ENCODE measurements around the gene OR6K2. TPM values are rescaled to one million over a fixed set of nuclear protein-coding genes. Genes with fewer than 3 reads are reported as not detected.

OR6K2 gene
- total and polyA plus RNA-seq, 2 of the 4 experiments (the other 2 are of a cell fraction), result not detected

DNA sequence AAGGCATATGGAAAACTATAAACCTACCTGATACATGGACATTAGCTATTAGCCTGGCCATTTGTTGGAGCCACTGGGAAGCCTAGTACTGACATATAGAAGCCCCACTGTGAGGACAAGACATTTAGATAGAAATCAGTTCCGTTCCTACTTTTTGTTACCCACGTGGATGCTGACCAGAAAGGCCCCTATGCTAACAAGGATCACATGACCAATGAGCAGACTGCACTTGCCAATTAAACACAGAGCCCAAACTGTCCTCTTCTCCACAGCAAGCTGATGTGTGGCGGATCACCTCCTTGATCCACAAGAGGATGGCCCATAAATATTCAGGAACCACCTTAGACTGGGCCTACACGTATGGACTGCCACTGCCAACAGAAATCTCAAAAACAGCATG is 31.3 kb upstream of the OR6K2 start:
- Histone ChIP-seq H3K18ac (ENCODE audit: low read depth, low read length) (no peak overlapping the region), H3K56ac (ENCODE audit: extremely low read depth, insufficient read depth, low read length) (no peak overlapping the region), H4K91ac (ENCODE audit: insufficient read depth, low read depth, low read length) (no peak overlapping the region), H3K4me3 (ENCODE audit: insufficient read depth, low read depth, low read length) (no peak overlapping the region), H2AK5ac (ENCODE audit: low read depth, low read length) (no peak overlapping the region), H3K4ac (ENCODE audit: low read depth, low read length) (no peak overlapping the region), H2BK120ac (ENCODE audit: low read depth, low read length) (no peak overlapping the region), H2BK15ac (ENCODE audit: low read depth, low read length) (no peak overlapping the region), H3K14ac (replicated peaks; ENCODE audit: low read depth, low read length) (no peak overlapping the region), H3K4me2 (ENCODE audit: low read depth, low read length) (no peak overlapping the region), H3K23ac (ENCODE audit: low read depth, low read length) (no peak overlapping the region), H2BK5ac (ENCODE audit: low read depth, low read length, poor library complexity, severe bottlenecking) (no peak overlapping the region), H4K5ac (ENCODE audit: low read depth, low read length) (no peak overlapping the region), H3K27me3 (ENCODE audit: control insufficient read depth, insufficient read depth, low read length) (no peaks in the 10 kb centered on the region), H3K4me1 (ENCODE audit: control insufficient read depth, insufficient read depth, low read length) (no peaks in the 10 kb centered on the region), H3K27ac (ENCODE audit: insufficient read depth, low read length) (no peak overlapping the region), H4K8ac (ENCODE audit: low read depth in 2 of 2, low read length in 2 of 2) (no peak overlapping the region), H2AFZ (replicated peaks; ENCODE audit: low read length, poor library complexity) (no peak overlapping the region), H2BK20ac (ENCODE audit: low read depth, low read length) (no peak overlapping the region), H3K79me1 (ENCODE audit: low read depth in 1 of 2, low read length in 2 of 2) (no peaks in the 10 kb centered on the region), H3K9ac (ENCODE audit: low read depth, low read length) (no peak overlapping the region), H2AK9ac (replicated peaks; ENCODE audit: low read depth, low read length, poor library complexity) (no peak overlapping the region), H3K9me3 (ENCODE audit: control insufficient read depth, insufficient read depth, low read length) (no peaks in the 10 kb centered on the region), H4K20me1 (ENCODE audit: insufficient read depth, low read length) (no peaks in the 10 kb centered on the region), H3K9me1 (ENCODE audit: insufficient read depth, low read length) (no peaks in the 10 kb centered on the region), H3K36me3 (ENCODE audit: control insufficient read depth, insufficient read depth, low read length) (no peaks in the 10 kb centered on the region)
- intact Hi-C loops (cut with micrococcal nuclease) (no loop called here), dilution Hi-C loops (cut with HindIII; ENCODE audit: low sequenced_read_pairs, unreplicated experiment) (no loop called here), in situ Hi-C loops (cut with MboI; ENCODE audit: low sequenced_read_pairs) (no loop called here)
- 0% methylated on average over 1 of the region's 4 CpGs; no CpG with 5 or more reads in 1 of the 2 experiments for WGBS, 2 experiments (ENCODE audit: extremely low coverage in 2 of 2, insufficient read length in 1 of 2)
- ChIA-PET POLR2A (ENCODE audit: unreplicated experiment) (no interaction called here), CTCF (no interaction called here)
- TF ChIP-seq RAD21 (IDR thresholded peaks at IDR 0.05; ENCODE audit: low read length) (no peak), NFE2L2 (IDR thresholded peaks at IDR 0.05; ENCODE audit: low read depth, low read length) (no peak), BHLHE40 (IDR thresholded peaks at IDR 0.05; ENCODE audit: low read depth, low read length) (no peak), MXI1 (IDR thresholded peaks at IDR 0.05; ENCODE audit: borderline replicate concordance, low read depth, low read length) (no peak), CEBPB (IDR thresholded peaks at IDR 0.05; ENCODE audit: low read depth, low read length) (no peak), MAFK (IDR thresholded peaks at IDR 0.05; ENCODE audit: low read depth, low read length) (no peak), SMC3 (IDR thresholded peaks at IDR 0.05; ENCODE audit: low read depth, low read length) (no peak)
- TF ChIP-seq, protein P1, sequence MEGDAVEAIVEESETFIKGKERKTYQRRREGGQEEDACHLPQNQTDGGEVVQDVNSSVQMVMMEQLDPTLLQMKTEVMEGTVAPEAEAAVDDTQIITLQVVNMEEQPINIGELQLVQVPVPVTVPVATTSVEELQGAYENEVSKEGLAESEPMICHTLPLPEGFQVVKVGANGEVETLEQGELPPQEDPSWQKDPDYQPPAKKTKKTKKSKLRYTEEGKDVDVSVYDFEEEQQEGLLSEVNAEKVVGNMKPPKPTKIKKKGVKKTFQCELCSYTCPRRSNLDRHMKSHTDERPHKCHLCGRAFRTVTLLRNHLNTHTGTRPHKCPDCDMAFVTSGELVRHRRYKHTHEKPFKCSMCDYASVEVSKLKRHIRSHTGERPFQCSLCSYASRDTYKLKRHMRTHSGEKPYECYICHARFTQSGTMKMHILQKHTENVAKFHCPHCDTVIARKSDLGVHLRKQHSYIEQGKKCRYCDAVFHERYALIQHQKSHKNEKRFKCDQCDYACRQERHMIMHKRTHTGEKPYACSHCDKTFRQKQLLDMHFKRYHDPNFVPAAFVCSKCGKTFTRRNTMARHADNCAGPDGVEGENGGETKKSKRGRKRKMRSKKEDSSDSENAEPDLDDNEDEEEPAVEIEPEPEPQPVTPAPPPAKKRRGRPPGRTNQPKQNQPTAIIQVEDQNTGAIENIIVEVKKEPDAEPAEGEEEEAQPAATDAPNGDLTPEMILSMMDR (conservative IDR thresholded peaks at IDR 0.05; ENCODE audit: low read depth, low read length), result no peak
- TF ChIP-seq, protein P2, sequence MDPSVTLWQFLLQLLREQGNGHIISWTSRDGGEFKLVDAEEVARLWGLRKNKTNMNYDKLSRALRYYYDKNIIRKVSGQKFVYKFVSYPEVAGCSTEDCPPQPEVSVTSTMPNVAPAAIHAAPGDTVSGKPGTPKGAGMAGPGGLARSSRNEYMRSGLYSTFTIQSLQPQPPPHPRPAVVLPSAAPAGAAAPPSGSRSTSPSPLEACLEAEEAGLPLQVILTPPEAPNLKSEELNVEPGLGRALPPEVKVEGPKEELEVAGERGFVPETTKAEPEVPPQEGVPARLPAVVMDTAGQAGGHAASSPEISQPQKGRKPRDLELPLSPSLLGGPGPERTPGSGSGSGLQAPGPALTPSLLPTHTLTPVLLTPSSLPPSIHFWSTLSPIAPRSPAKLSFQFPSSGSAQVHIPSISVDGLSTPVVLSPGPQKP (IDR thresholded peaks at IDR 0.05; ENCODE audit: borderline replicate concordance, low read depth, low read length), result no peak
- DNase-seq (no peak), ATAC-seq (ENCODE audit: low read depth) (no peak)
- BruUV-seq (replicated peaks), result no TSS peak

All from IMR-90 (cell line).